DOHH2 (cell line): ENCODE measurements around the gene MSX1.

Experiments used
- H3F3A ChIP-seq: fragments of 200-600 bp; sonication (generic), shearing (Covaris generic); 2 replicates; pipeline ENCODE4 v1.6.0; 2016; ENCODE audit warnings: antibody characterized with exemption, mild to moderate bottlenecking; ENCODE audit not compliant: control insufficient read depth, insufficient read depth
- H3K27ac ChIP-seq: fragments of 200-600 bp; sonication (generic); 2 replicates; pipeline ENCODE4 v1.5.1; 2014; ENCODE audit warnings: low read depth, mild to moderate bottlenecking, low read length, moderate library complexity
- H3K27me3 ChIP-seq: fragments of 200-600 bp; sonication (generic); 2 replicates; pipeline ENCODE4 v1.6.1; 2014; ENCODE audit warnings: mild to moderate bottlenecking, low read length, mixed read lengths; ENCODE audit not compliant: control insufficient read depth
- H3K36me3 ChIP-seq: fragments of 200-600 bp; sonication (generic); 2 replicates; pipeline ENCODE4 v1.6.1; 2014; ENCODE audit warnings: mild to moderate bottlenecking, low read length, moderate library complexity, mixed read lengths; ENCODE audit not compliant: control insufficient read depth
- H3K4me1 ChIP-seq: fragments of 200-600 bp; sonication (generic); 2 replicates; pipeline ENCODE4 v1.6.1; 2014; ENCODE audit warnings: mild to moderate bottlenecking, low read length, mixed read lengths; ENCODE audit not compliant: control insufficient read depth
- H3K4me2 ChIP-seq: fragments of 200-600 bp; sonication (generic); 2 replicates; pipeline ENCODE4 v1.6.0; 2014; ENCODE audit warnings: mild to moderate bottlenecking, low read length, moderate library complexity
- H3K4me3 ChIP-seq: fragments of 200-600 bp; sonication (generic); 2 replicates; pipeline ENCODE4 v1.5.1; 2014; ENCODE audit warnings: mild to moderate bottlenecking, low read length, mixed read lengths
- H3K79me2 ChIP-seq: fragments of 200-600 bp; sonication (generic); 2 replicates; pipeline ENCODE4 v1.6.1; 2014; ENCODE audit warnings: mild to moderate bottlenecking, low read length, mixed read lengths; ENCODE audit not compliant: control insufficient read depth
- H3K9me2 ChIP-seq: fragments of 200-600 bp; sonication (generic); replicated peaks from 2 replicates; pipeline ENCODE4 v1.6.1; 2014; ENCODE audit warnings: mild to moderate bottlenecking, low read length, mixed read lengths; ENCODE audit not compliant: control insufficient read depth
- H3K9me3 ChIP-seq: fragments of 200-600 bp; sonication (generic); 2 replicates; pipeline ENCODE4 v1.6.1; 2014; ENCODE audit warnings: antibody characterized with exemption, low read length, mixed read lengths; ENCODE audit not compliant: control insufficient read depth, insufficient read depth
- H4K20me1 ChIP-seq: fragments of 200-600 bp; sonication (generic); 2 replicates; pipeline ENCODE4 v1.6.0; 2014; ENCODE audit warnings: low read depth, mild to moderate bottlenecking, antibody characterized with exemption, low read length, moderate library complexity; ENCODE audit not compliant: control insufficient read depth, insufficient read depth
- CTCF ChIP-seq: fragments of 200-600 bp; sonication (generic); IDR thresholded peaks from one replicate; pipeline ENCODE4 v1.5.1; 2014; ENCODE audit warnings: antibody characterized with exemption, mild to moderate bottlenecking, low read depth, low read length; ENCODE audit not compliant: poor library complexity, severe bottlenecking
- EZH2phosphoT487 ChIP-seq: fragments of 200-600 bp; sonication (generic); IDR thresholded peaks from 2 replicates; pipeline ENCODE4 v1.6.1; 2017; ENCODE audit warnings: borderline replicate concordance, mild to moderate bottlenecking, antibody characterized with exemption, low read length, moderate library complexity, mixed read lengths

Gene MSX1

GRCh38 chr4:4831266-4831665, 28.2 kb upstream of the MSX1 start:
- no peak for TF ChIP-seq CTCF
- TF ChIP-seq EZH2phosphoT487 = no peak
- H4K20me1 ChIP-seq = no peaks in the 10 kb centered on the region
- no peak overlapping the region for H3K27ac ChIP-seq
- H3F3A ChIP-seq = no peaks in the 10 kb centered on the region
- H3K9me3 ChIP-seq = no peaks in the 10 kb centered on the region
- no peaks in the 10 kb centered on the region for H3K79me2 ChIP-seq
- H3K36me3 ChIP-seq = no peaks in the 10 kb centered on the region
- H3K4me3 ChIP-seq = no peak overlapping the region
- no peaks in the 10 kb centered on the region for H3K9me2 ChIP-seq
- H3K27me3 ChIP-seq = peaks cover 11% of the 10 kb centered on the region; the same call in 1 of the 2 replicates
- no peaks in the 10 kb centered on the region for H3K4me1 ChIP-seq
- no peak overlapping the region for H3K4me2 ChIP-seq

- H3K4me3 ChIP-seq = no peak overlapping the region
- H3K9me3 ChIP-seq = no peaks in the 10 kb centered on the region
- H3K27me3 ChIP-seq = peaks cover 11% of the 10 kb centered on the region; the same call in 1 of the 2 replicates
- H3K4me1 ChIP-seq = no peaks in the 10 kb centered on the region
- no peak for TF ChIP-seq EZH2phosphoT487
- no peak for TF ChIP-seq CTCF
- H3K27ac ChIP-seq = no peak overlapping the region
- no peaks in the 10 kb centered on the region for H4K20me1 ChIP-seq
- no peaks in the 10 kb centered on the region for H3K79me2 ChIP-seq
- no peaks in the 10 kb centered on the region for H3F3A ChIP-seq
- no peak overlapping the region for H3K4me2 ChIP-seq
- H3K9me2 ChIP-seq = no peaks in the 10 kb centered on the region
- no peaks in the 10 kb centered on the region for H3K36me3 ChIP-seq
Measured at GRCh38 chr4:4831825-4832224, 27.6 kb upstream of the MSX1 start.

- no peaks in the 10 kb centered on the region for H3K9me3 ChIP-seq
- TF ChIP-seq CTCF = no peak
- TF ChIP-seq EZH2phosphoT487 = no peak
- H3K27me3 ChIP-seq = no peaks in the 10 kb centered on the region
- no peak overlapping the region for H3K27ac ChIP-seq
- no peaks in the 10 kb centered on the region for H3K79me2 ChIP-seq
- no peaks in the 10 kb centered on the region for H3K36me3 ChIP-seq
- H3K4me1 ChIP-seq = no peaks in the 10 kb centered on the region
- no peak overlapping the region for H3K4me3 ChIP-seq
- no peak overlapping the region for H3K4me2 ChIP-seq
- H3K9me2 ChIP-seq = no peaks in the 10 kb centered on the region
- H4K20me1 ChIP-seq = no peaks in the 10 kb centered on the region
- no peaks in the 10 kb centered on the region for H3F3A ChIP-seq
Measured at GRCh38 chr4:4836044-4836443, 23.4 kb upstream of the MSX1 start.

- Histone ChIP-seq H3K79me2 (no peaks in the 10 kb centered on the region), H3K36me3 (no peaks in the 10 kb centered on the region), H3F3A (no peaks in the 10 kb centered on the region), H3K27me3 (no peaks in the 10 kb centered on the region), H3K27ac (no peak overlapping the region), H3K9me2 (no peaks in the 10 kb centered on the region), H3K9me3 (no peaks in the 10 kb centered on the region), H3K4me1 (no peaks in the 10 kb centered on the region), H3K4me3 (no peak overlapping the region), H4K20me1 (no peaks in the 10 kb centered on the region), H3K4me2 (no peak overlapping the region)
- TF ChIP-seq CTCF (no peak), EZH2phosphoT487 (no peak)
Measured at GRCh38 chr4:4837316-4837715, 22.1 kb upstream of the MSX1 start.
